ENCODE measurements around the gene SNX20. TPM values are rescaled to one million over a fixed set of nuclear protein-coding genes. Genes with fewer than 3 reads are reported as not detected.
A peak's percentile ranks its signal among the peaks of the same experiment; 100 is the strongest.

Gene SNX20
- total and polyA plus RNA-seq, 2 experiments from 2014 or later, result not detected

DNA sequence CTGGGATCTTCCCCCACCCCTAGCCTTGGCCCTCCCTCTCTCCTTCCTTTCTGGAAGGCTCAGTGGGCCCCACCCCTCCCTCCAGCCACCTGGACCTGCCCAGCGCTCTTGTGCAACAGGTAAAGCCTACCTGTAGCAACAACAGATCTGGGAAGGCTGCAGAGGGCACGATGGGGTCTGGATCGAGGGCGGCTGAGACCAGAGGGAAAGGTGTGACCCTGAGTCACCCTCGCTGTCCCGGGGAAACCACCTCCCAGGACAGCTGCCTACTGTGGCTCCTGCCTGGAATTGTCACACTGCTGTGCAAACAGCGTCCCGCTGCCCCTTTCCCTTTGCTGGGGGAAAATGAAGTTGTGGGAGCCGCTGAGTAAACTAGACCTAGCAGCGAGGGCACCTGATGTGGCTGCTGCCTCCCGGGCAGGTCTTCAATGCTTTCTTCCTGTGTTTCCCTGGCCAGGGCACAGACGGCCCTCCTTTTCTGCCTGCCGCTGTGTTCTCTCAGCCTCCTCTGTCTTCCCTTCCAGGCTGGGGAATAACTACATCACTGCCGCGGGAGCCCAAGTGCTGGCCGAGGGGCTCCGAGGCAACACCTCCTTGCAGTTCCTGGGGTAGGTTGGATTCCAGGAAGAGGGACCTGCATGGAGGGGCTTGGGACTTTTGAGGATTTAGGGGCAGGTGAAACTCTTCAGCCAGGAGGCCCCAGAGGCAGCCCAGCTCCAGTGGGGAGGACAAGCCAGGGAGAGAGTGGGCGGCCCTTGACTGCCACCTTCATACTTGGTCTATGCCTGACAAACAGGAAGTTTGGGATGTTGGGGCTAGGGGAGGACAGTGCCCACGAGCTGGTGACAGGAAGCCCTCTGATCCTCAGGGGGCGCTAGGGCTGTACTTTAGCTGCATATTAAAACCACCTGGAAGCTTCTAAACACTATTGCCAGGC, 38.6 kb upstream of the SNX20 start:
- Histone ChIP-seq H3K4me2 (no peak overlapping the region), H3K9me2 (ENCODE audit: insufficient read depth) (no peaks in the 10 kb centered on the region), H3K36me3 (ENCODE audit: insufficient read depth) (no peaks in the 10 kb centered on the region), H2AFZ (peak overlapping the region; percentile 87), H3K27me3 (ENCODE audit: insufficient read depth) (no peaks in the 10 kb centered on the region), H3K79me2 (replicated peaks; ENCODE audit: insufficient read depth) (no peaks in the 10 kb centered on the region), H3K27ac (ENCODE audit: low read depth) (no peak overlapping the region), H3K4me3 (no peak overlapping the region), H3F3A (replicated peaks; ENCODE audit: low read depth) (no peaks in the 10 kb centered on the region), H4K20me1 (replicated peaks; ENCODE audit: insufficient read depth) (no peaks in the 10 kb centered on the region), H3K4me1 (ENCODE audit: insufficient read depth) (no peaks in the 10 kb centered on the region; the same call in 1 of the 2 replicates)
- peaks cover 4% of the 10 kb centered on the region for H3K27me3 Mint-ChIP-seq (ENCODE audit: insufficient read depth, low read depth, poor library complexity)
- peak; percentile 69 for DNase-seq (ENCODE audit: low spot score)
- no peak overlapping the region for H3K27ac Mint-ChIP-seq
- H3K4me1 Mint-ChIP-seq, result peaks cover 15% of the 10 kb centered on the region
- peak; percentile 89 for ATAC-seq
- no peak overlapping the region for H3K4me3 Mint-ChIP-seq
- peaks cover 2% of the 10 kb centered on the region; the same call in 1 of the 3 replicates for H3K9me3 Mint-ChIP-seq
- TF ChIP-seq, protein P1, sequence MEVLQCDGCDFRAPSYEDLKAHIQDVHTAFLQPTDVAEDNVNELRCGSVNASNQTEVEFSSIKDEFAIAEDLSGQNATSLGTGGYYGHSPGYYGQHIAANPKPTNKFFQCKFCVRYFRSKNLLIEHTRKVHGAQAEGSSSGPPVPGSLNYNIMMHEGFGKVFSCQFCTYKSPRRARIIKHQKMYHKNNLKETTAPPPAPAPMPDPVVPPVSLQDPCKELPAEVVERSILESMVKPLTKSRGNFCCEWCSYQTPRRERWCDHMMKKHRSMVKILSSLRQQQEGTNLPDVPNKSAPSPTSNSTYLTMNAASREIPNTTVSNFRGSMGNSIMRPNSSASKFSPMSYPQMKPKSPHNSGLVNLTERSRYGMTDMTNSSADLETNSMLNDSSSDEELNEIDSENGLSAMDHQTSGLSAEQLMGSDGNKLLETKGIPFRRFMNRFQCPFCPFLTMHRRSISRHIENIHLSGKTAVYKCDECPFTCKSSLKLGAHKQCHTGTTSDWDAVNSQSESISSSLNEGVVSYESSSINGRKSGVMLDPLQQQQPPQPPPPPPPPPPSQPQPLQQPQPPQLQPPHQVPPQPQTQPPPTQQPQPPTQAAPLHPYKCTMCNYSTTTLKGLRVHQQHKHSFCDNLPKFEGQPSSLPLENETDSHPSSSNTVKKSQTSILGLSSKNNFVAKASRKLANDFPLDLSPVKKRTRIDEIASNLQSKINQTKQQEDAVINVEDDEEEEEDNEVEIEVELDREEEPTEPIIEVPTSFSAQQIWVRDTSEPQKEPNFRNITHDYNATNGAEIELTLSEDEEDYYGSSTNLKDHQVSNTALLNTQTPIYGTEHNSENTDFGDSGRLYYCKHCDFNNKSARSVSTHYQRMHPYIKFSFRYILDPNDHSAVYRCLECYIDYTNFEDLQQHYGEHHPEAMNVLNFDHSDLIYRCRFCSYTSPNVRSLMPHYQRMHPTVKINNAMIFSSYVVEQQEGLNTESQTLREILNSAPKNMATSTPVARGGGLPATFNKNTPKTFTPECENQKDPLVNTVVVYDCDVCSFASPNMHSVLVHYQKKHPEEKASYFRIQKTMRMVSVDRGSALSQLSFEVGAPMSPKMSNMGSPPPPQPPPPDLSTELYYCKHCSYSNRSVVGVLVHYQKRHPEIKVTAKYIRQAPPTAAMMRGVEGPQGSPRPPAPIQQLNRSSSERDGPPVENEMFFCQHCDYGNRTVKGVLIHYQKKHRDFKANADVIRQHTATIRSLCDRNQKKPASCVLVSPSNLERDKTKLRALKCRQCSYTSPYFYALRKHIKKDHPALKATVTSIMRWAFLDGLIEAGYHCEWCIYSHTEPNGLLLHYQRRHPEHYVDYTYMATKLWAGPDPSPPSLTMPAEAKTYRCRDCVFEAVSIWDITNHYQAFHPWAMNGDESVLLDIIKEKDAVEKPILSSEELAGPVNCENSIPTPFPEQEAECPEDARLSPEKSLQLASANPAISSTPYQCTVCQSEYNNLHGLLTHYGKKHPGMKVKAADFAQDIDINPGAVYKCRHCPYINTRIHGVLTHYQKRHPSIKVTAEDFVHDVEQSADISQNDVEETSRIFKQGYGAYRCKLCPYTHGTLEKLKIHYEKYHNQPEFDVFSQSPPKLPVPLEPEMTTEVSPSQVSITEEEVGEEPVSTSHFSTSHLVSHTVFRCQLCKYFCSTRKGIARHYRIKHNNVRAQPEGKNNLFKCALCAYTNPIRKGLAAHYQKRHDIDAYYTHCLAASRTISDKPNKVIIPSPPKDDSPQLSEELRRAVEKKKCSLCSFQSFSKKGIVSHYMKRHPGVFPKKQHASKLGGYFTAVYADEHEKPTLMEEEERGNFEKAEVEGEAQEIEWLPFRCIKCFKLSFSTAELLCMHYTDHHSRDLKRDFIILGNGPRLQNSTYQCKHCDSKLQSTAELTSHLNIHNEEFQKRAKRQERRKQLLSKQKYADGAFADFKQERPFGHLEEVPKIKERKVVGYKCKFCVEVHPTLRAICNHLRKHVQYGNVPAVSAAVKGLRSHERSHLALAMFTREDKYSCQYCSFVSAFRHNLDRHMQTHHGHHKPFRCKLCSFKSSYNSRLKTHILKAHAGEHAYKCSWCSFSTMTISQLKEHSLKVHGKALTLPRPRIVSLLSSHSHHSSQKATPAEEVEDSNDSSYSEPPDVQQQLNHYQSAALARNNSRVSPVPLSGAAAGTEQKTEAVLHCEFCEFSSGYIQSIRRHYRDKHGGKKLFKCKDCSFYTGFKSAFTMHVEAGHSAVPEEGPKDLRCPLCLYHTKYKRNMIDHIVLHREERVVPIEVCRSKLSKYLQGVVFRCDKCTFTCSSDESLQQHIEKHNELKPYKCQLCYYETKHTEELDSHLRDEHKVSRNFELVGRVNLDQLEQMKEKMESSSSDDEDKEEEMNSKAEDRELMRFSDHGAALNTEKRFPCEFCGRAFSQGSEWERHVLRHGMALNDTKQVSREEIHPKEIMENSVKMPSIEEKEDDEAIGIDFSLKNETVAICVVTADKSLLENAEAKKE (CRISPR knock-in tag; IDR thresholded peaks at IDR 0.05), result no peak
- TF ChIP-seq, protein P2, sequence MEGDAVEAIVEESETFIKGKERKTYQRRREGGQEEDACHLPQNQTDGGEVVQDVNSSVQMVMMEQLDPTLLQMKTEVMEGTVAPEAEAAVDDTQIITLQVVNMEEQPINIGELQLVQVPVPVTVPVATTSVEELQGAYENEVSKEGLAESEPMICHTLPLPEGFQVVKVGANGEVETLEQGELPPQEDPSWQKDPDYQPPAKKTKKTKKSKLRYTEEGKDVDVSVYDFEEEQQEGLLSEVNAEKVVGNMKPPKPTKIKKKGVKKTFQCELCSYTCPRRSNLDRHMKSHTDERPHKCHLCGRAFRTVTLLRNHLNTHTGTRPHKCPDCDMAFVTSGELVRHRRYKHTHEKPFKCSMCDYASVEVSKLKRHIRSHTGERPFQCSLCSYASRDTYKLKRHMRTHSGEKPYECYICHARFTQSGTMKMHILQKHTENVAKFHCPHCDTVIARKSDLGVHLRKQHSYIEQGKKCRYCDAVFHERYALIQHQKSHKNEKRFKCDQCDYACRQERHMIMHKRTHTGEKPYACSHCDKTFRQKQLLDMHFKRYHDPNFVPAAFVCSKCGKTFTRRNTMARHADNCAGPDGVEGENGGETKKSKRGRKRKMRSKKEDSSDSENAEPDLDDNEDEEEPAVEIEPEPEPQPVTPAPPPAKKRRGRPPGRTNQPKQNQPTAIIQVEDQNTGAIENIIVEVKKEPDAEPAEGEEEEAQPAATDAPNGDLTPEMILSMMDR (conservative IDR thresholded peaks at IDR 0.05; ENCODE audit: low read depth in 2 of 2), result peak; percentile 46 to 52
- no peaks in the 10 kb centered on the region for H3K36me3 Mint-ChIP-seq (ENCODE audit: low read depth)

All from GM23338 (cell line).